Peyer's patch (tissue), 4 donors: ENCODE results near the gene ZNF394. TPM values are rescaled to one million over a fixed set of nuclear protein-coding genes. Genes with fewer than 3 reads are reported as not detected.

Source experiments
- DNase-seq, 3 donors: peaks; one replicate each; pipeline ENCODE4 v3.0.0-alpha.2; 2017 to 2019
- H3K27ac ChIP-seq, 4 donors: fragments of 200-600 bp; sonication (generic); one replicate each; pipeline ENCODE4 v1.5.1; 2016 to 2019
- H3K27me3 ChIP-seq, 2 donors: fragments of 200-600 bp; sonication (generic); one replicate each; pipeline ENCODE4 v1.5.1; 2019
- H3K36me3 ChIP-seq, 3 donors: fragments of 200-600 bp; sonication (generic); one replicate each; pipeline ENCODE4 v1.5.1; 2016 to 2019
- H3K4me1 ChIP-seq, 4 donors: fragments of 200-600 bp; sonication (generic); one replicate each; pipeline ENCODE4 v1.5.1; 2016 to 2019
- H3K4me3 ChIP-seq, 4 donors: fragments of 200-600 bp; sonication (generic); 1 replicate in 3 of 4; 2 replicates in 1 of 4; pipeline ENCODE4 v1.5.1; 2016 to 2019; ENCODE audit warnings: mild to moderate bottlenecking in 1 of 4
- H3K9me3 ChIP-seq, 4 donors: fragments of 200-600 bp; sonication (generic); one replicate each; pipeline ENCODE4 v1.5.1; 2016 to 2019; ENCODE audit warnings: mild to moderate bottlenecking in 1 of 4
- POLR2A ChIP-seq, 2 donors: fragments of 450-650 bp; IDR thresholded peaks; one replicate each; pipeline ENCODE4 v1.5.1; 2017; ENCODE audit warnings: antibody characterized with exemption in 2 of 2, mild to moderate bottlenecking in 2 of 2, moderate library complexity in 2 of 2
- total RNA-seq, 4 donors: library from RNA; depleted of rRNA; stranded (reverse); fragments of >200 nt; gene quantifications; one replicate each; pipeline ENCODE4 v1.1.0, GENCODE V29; 2016
- TF ChIP-seq, protein P1 (sequence below), 6 experiments: fragments of 450-650 bp in 4 of 6; fragments of 200-600 bp in 2 of 6; sonication (generic) in 1 of 6; IDR thresholded peaks; one replicate each; pipeline ENCODE4 v1.5.1; 2017 to 2019; ENCODE audit warnings: antibody characterized with exemption in 6 of 6, mild to moderate bottlenecking in 3 of 6, moderate library complexity in 1 of 6

ZNF394 gene
- total RNA-seq, 4 donors from 2014 or later = 37.3 to 71.8 (median 58.0) TPM

DNA sequence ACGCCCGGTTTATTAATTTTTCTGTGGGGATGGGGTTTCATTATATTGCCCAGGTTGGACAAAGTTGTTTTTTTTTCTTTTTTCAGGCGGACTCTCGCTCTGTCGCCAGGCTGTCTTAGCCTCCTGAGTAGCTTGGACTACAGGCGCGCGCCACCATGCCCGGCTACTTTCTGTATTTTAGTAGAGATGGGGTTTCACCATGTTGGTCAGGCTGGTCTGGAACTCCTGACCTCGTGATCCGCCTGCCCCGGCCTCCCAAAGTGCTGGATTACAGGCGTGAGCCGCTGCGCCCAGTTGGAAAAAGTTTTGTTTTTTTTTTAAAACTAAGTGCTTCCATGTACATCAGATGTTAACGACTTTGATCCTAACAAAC, 542 bp upstream of the ZNF394 start:
- H3K4me1 ChIP-seq = peaks cover 2 to 28% (median 14%) of the 10 kb centered on the region in 4 donors
- peaks cover 0 to 11% (median 0%) of the 10 kb centered on the region in 3 donors for H3K36me3 ChIP-seq
- peak overlapping the region; percentile 93 to 99 (median 98) for H3K27ac ChIP-seq
- H3K9me3 ChIP-seq = no peaks in the 10 kb centered on the region
- TF ChIP-seq, protein P1, sequence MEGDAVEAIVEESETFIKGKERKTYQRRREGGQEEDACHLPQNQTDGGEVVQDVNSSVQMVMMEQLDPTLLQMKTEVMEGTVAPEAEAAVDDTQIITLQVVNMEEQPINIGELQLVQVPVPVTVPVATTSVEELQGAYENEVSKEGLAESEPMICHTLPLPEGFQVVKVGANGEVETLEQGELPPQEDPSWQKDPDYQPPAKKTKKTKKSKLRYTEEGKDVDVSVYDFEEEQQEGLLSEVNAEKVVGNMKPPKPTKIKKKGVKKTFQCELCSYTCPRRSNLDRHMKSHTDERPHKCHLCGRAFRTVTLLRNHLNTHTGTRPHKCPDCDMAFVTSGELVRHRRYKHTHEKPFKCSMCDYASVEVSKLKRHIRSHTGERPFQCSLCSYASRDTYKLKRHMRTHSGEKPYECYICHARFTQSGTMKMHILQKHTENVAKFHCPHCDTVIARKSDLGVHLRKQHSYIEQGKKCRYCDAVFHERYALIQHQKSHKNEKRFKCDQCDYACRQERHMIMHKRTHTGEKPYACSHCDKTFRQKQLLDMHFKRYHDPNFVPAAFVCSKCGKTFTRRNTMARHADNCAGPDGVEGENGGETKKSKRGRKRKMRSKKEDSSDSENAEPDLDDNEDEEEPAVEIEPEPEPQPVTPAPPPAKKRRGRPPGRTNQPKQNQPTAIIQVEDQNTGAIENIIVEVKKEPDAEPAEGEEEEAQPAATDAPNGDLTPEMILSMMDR (IDR thresholded peaks at IDR 0.05) = no peak
- H3K4me3 ChIP-seq = peak overlapping the region; percentile 73 to 98 (median 86)
- no peaks in the 10 kb centered on the region for H3K27me3 ChIP-seq
- no peak for DNase-seq

DNA sequence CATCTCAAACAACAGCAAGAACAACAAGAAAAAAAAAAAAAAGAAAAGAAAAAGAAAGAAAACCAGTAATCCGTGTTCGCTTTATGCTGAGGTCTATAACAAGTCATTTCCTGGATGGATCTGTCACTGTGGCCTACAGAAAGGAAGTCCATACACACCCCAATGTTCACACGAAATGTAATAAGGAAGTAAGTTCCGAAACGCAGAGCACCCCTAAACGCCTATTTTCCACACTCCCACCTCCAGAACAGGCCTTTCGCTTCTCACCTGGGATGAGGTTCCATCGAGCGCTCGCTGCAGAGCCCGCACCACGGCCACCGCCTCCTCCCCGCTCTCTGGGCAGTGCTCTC, 735 bp downstream of the ZNF394 start:
- Histone ChIP-seq H3K27me3 (no peaks in the 10 kb centered on the region), H3K4me1 (peaks cover 2 to 26% (median 13%) of the 10 kb centered on the region in 4 donors), H3K36me3 (peaks cover 0 to 24% (median 0%) of the 10 kb centered on the region in 3 donors), H3K4me3 (peak overlapping the region; percentile 73 to 98 (median 86)), H3K27ac (peak overlapping the region; percentile 93 to 99 (median 98)), H3K9me3 (peaks cover 0 to 9% (median under 1%) of the 10 kb centered on the region in 4 donors)
- DNase-seq = no peak
- TF ChIP-seq, protein P1 (IDR thresholded peaks at IDR 0.05) = no peak
- TF ChIP-seq POLR2A (IDR thresholded peaks at IDR 0.05) = no peak

- H3K27ac ChIP-seq = peak overlapping the region in 3 of 4 donors; percentile 97 to 99 (median 98)
- peaks cover 0 to 17% (median 4%) of the 10 kb centered on the region in 4 donors for H3K9me3 ChIP-seq
- TF ChIP-seq, protein P1 (IDR thresholded peaks at IDR 0.05) = no peak
- no peak for TF ChIP-seq POLR2A (IDR thresholded peaks at IDR 0.05)
- H3K4me1 ChIP-seq = peaks cover 2 to 26% (median 13%) of the 10 kb centered on the region in 4 donors
- peak overlapping the region; percentile 73 to 98 (median 86) for H3K4me3 ChIP-seq
- no peak for DNase-seq
- no peaks in the 10 kb centered on the region for H3K27me3 ChIP-seq
- peaks cover 0 to 32% (median 3%) of the 10 kb centered on the region in 3 donors for H3K36me3 ChIP-seq
Observed at GRCh38 chr7:99498546-99498944, 1.5 kb downstream of the ZNF394 start.

- DNase-seq = no peak
- Histone ChIP-seq H3K4me3 (peak overlapping the region; percentile 73 to 98 (median 86)), H3K27me3 (no peaks in the 10 kb centered on the region), H3K27ac (peak overlapping the region in 1 of 4 donors; percentile 98), H3K4me1 (peaks cover 2 to 26% (median 13%) of the 10 kb centered on the region in 4 donors), H3K36me3 (peaks cover 0 to 38% (median 3%) of the 10 kb centered on the region in 3 donors), H3K9me3 (peaks cover 0 to 23% (median 7%) of the 10 kb centered on the region in 4 donors)
- TF ChIP-seq, protein P1 (IDR thresholded peaks at IDR 0.05) = no peak
- TF ChIP-seq POLR2A (IDR thresholded peaks at IDR 0.05) = no peak
Observed at GRCh38 chr7:99497766-99498545, 2.1 kb downstream of the ZNF394 start.

DNA sequence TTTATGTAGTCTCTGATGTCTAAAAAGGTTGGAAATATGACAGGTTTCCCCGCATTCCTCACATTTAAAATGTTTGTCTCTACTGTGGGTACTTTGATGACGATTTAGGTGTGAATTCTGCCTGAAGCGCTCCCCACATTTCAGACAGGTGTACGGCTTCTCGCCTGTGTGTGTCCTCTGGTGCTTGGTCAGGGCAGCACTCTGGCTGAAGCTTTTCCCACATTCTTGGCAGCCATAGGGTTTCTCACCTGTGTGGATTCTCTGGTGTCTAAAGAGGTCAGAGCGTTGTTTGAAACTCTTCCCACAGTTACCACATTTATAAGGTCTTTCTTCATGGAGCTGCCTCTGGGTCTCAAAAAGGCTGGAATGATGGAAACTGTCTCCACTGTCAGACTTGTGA, 6.3 kb downstream of the ZNF394 start:
- no peak for DNase-seq
- peaks cover 0 to 53% (median 3%) of the 10 kb centered on the region in 3 donors for H3K36me3 ChIP-seq
- peaks cover 2 to 18% (median 10%) of the 10 kb centered on the region in 4 donors for H3K4me1 ChIP-seq
- no peak for TF ChIP-seq POLR2A (IDR thresholded peaks at IDR 0.05)
- TF ChIP-seq, protein P1 (IDR thresholded peaks at IDR 0.05) = no peak
- H3K9me3 ChIP-seq = peaks cover 0 to 23% (median 7%) of the 10 kb centered on the region in 4 donors
- H3K4me3 ChIP-seq = no peak overlapping the region
- H3K27ac ChIP-seq = no peak overlapping the region
- no peaks in the 10 kb centered on the region for H3K27me3 ChIP-seq
